GM18861 (cell line): ENCODE measurements around the gene CFAP99.

ENCODE experiments used
- ATAC-seq: cut with Tn5 transposase; IDR thresholded peaks from one replicate; pipeline ENCODE4 v1.9.1; 2021; ENCODE audit not compliant: unreplicated experiment

The CFAP99 gene

GRCh38 chr4:2497931-2498330, 79.2 kb downstream of the CFAP99 start:
- peak; percentile 90 for ATAC-seq

- ATAC-seq, result no peak
Measured at GRCh38 chr4:2500547-2500946, 81.8 kb downstream of the CFAP99 start.

- no peak for ATAC-seq
Measured at GRCh38 chr4:2501034-2501594, 82.4 kb downstream of the CFAP99 start.

GRCh38 chr4:2503809-2504208, 85.1 kb downstream of the CFAP99 start:
- ATAC-seq, result no peak

DNA sequence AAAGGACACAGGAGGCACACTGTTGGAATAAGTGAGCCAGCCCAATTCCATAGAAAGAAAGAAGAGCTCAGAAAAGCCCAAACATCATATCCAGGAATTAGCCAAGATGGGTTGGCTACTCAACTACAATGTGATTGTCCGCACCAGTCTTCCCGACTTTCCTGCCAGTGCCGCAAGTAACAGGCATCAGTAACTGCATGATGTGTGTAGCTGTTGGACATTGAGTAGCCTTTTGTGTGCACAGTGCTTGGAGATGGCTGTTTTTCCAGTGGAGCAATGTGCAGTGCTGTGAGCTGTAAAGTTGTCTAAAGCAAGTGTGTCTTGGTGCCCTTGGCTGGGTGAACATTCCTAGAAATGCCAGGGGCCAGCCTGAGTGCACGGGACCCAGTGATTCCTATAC, 88.5 kb downstream of the CFAP99 start:
- ATAC-seq, result no peak

DNA sequence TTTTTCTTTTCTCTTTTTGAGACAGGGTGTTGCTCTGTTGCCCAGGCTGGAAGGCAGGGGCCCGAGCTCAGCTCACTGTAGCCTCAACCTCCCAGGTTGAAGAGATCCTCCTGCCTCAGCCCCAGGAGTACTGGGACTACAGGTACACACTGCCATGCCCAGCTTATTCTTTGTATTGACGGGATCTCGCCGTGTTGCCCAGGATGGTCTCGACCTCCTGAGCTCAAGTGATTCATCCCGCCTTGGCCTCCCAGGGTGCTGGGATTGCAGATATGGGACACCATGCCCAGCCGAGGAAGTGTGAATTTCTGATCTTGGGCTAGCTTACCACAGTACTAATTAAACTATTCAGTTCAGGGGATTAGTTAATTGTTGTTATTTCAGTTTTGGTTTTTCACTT, 89.1 kb downstream of the CFAP99 start:
- no peak for ATAC-seq

DNA sequence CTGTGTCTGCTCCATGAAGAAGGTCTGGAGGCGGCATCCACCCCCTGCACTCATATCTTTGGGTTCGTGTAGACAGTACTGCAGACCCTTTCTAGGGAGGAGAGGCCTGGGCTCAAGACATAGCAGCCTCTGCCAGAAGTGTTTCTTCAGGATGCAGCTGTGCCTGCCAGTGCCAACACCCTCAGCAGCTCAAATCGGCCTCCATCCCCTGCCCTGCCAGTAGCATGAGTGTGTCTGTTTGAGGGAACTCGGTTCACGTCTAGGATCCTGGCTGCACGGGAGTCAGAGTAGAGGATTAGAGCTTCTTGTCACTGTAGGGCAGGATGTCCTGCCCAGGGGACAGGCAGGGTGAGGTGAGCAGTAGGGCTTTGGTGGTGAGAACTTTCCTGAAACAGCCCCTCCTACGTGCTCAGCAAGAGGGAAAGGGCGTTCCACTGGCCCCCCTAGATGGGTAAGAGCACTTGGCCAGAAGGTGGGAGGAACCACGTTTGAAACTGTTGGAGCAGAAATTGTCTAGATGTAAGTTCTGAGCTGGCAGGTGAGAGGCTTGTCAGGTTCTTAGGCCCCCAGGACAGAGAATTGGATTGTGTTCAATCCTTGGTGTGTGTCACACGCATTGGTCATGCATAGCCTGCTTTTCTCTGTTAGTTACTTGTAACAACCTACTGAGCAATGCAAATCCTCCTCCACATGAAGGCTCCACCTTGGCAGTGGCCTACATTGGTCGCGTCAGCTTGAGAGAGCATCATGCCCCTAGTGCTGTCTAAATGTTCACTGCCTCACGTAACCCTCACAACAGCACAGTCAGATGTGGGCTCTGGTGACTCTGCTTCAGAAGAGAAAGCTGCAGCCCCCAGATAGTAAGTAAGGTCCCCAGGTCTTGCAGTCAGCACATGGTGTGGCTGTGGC, 91.8 kb downstream of the CFAP99 start:
- ATAC-seq, result no peak

DNA sequence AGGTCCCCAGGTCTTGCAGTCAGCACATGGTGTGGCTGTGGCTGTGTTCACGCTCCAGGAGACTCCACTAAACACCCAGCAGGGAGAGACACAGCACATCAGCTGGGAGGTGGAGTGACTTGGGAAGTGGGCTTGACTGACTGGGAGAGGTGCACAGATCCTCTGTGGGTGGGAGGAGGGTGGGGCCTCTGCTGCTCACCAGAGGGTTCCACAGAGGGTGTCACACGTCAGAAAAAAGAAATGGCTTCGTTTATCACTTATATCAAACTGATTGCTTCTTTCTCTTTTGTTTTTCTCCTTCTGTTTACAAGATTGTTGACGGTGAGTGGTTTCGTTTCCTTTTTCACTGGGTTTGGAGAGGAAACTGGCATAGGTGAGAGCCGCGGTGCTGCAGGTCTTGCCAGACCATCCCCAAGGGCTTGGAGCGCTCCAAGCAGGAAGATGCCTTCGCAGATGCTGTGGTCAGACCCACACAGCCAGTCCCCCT, 92.9 kb downstream of the CFAP99 start:
- ATAC-seq, result no peak
